Fibroblast of the conjunctiva (primary cell): Measurements from ENCODE around the gene EDARADD.

Experiments
- DNase-seq: peaks from one replicate; pipeline ENCODE4 v3.0.0-alpha.2; 2010; ENCODE audit warnings: low read depth

The EDARADD gene

GRCh38 chr1:236394879-236395229 lies 768 bp downstream of the EDARADD start:
- DNase-seq = no peak

- no peak for DNase-seq
These were observed 1.3 kb downstream of the EDARADD start for GRCh38 chr1:236395230-236395946.

- DNase-seq = no peak
These were observed 2.0 kb downstream of the EDARADD start for GRCh38 chr1:236395947-236396664.

- no peak for DNase-seq
These were observed 2.6 kb downstream of the EDARADD start for GRCh38 chr1:236396665-236397043.

GRCh38 chr1:236397173-236397759 lies 3.2 kb downstream of the EDARADD start:
- no peak for DNase-seq

GRCh38 chr1:236398538-236398937 lies 4.5 kb downstream of the EDARADD start:
- no peak for DNase-seq

- DNase-seq = no peak
These were observed 6.0 kb downstream of the EDARADD start for GRCh38 chr1:236400061-236400603.

GRCh38 chr1:236401698-236402097 lies 7.6 kb downstream of the EDARADD start:
- no peak for DNase-seq

GRCh38 chr1:236403905-236404696 lies 10.0 kb downstream of the EDARADD start:
- no peak for DNase-seq

GRCh38 chr1:236407059-236407458 lies 13.0 kb downstream of the EDARADD start:
- no peak for DNase-seq

- no peak for DNase-seq
These were observed 19.6 kb downstream of the EDARADD start for GRCh38 chr1:236413688-236414087.

- DNase-seq = no peak
These were observed 22.1 kb downstream of the EDARADD start for GRCh38 chr1:236416165-236416564.

- no peak for DNase-seq
These were observed 23.2 kb downstream of the EDARADD start for GRCh38 chr1:236417336-236417735.

GRCh38 chr1:236419502-236419901 lies 25.4 kb downstream of the EDARADD start:
- DNase-seq = no peak

- no peak for DNase-seq
These were observed 26.9 kb downstream of the EDARADD start for GRCh38 chr1:236421022-236421421.

GRCh38 chr1:236421850-236422516 lies 27.9 kb downstream of the EDARADD start:
- DNase-seq = no peak

- no peak for DNase-seq
These were observed 28.4 kb downstream of the EDARADD start for GRCh38 chr1:236422517-236422876.

- DNase-seq = no peak
These were observed 31.1 kb downstream of the EDARADD start for GRCh38 chr1:236425031-236425663.

- no peak for DNase-seq
These were observed 32.1 kb downstream of the EDARADD start for GRCh38 chr1:236426215-236426614.

GRCh38 chr1:236429715-236430274 lies 35.7 kb downstream of the EDARADD start:
- DNase-seq = no peak

- no peak for DNase-seq
These were observed 39.8 kb downstream of the EDARADD start for GRCh38 chr1:236433819-236434315.
